Hematopoietic multipotent progenitor cell treated with erythropoietin and hydrocortisone succinate and interleukin-3 and kit ligand, for 17 days (in vitro differentiated cells): ENCODE data around the gene RAB18.
"Not testable (repeated sequence)": the region's sequence is repeated elsewhere in the genome, so short reads cannot be mapped to it uniquely, and the experiment has no call there.

ENCODE experiments used
- DNase-seq: peaks from one replicate; pipeline ENCODE4 v3.0.0-alpha.2; 2015; ENCODE audit warnings: low spot score

RAB18 gene

GRCh38 chr10:27504808-27505460 is 830 bp downstream of the RAB18 start:
- DNase-seq: peak; percentile 39

GRCh38 chr10:27505537-27505936 is 1.4 kb downstream of the RAB18 start:
- DNase-seq: not testable (repeated sequence)

GRCh38 chr10:27506280-27506679 is 2.2 kb downstream of the RAB18 start:
- no peak for DNase-seq

- DNase-seq: no peak
These were observed 8.4 kb downstream of the RAB18 start for GRCh38 chr10:27512548-27512947.

- DNase-seq: no peak
These were observed 9.5 kb downstream of the RAB18 start for GRCh38 chr10:27513451-27514191.

- DNase-seq: no peak
These were observed 10.1 kb downstream of the RAB18 start for GRCh38 chr10:27514243-27514642.

- no peak for DNase-seq
These were observed 14.2 kb downstream of the RAB18 start for GRCh38 chr10:27518261-27518660.

GRCh38 chr10:27525819-27526218 is 21.7 kb downstream of the RAB18 start:
- DNase-seq: peak; percentile 43

- peak; percentile 29 for DNase-seq
These were observed 22.1 kb downstream of the RAB18 start for GRCh38 chr10:27526242-27526641.

GRCh38 chr10:27527666-27528295 is 23.7 kb downstream of the RAB18 start:
- peak; percentile 27 for DNase-seq

- DNase-seq: peak; percentile 83
These were observed 25.1 kb downstream of the RAB18 start for GRCh38 chr10:27529010-27529783.

- no peak for DNase-seq
These were observed 26.4 kb downstream of the RAB18 start for GRCh38 chr10:27530477-27530876.

GRCh38 chr10:27531336-27531847 is 27.3 kb downstream of the RAB18 start:
- DNase-seq: no peak

- DNase-seq: no peak
These were observed 30.1 kb downstream of the RAB18 start for GRCh38 chr10:27534161-27534700.

GRCh38 chr10:27535317-27535716 is 31.2 kb downstream of the RAB18 start:
- DNase-seq: no peak

GRCh38 chr10:27536437-27536836 is 32.3 kb downstream of the RAB18 start:
- no peak for DNase-seq

- no peak for DNase-seq
These were observed 33.1 kb downstream of the RAB18 start for GRCh38 chr10:27537166-27537565.

GRCh38 chr10:27537787-27538186 is 33.7 kb downstream of the RAB18 start:
- no peak for DNase-seq

GRCh38 chr10:27540672-27541071 is 36.6 kb downstream of the RAB18 start:
- DNase-seq: no peak

GRCh38 chr10:27541796-27542729 is 38.0 kb downstream of the RAB18 start:
- no peak for DNase-seq

GRCh38 chr10:27542812-27543211 is 38.7 kb downstream of the RAB18 start:
- DNase-seq: no peak
